Gastrocnemius medialis (tissue), 4 donors: ENCODE measurements around the gene HAPLN2.

Source experiments
- POLR2A ChIP-seq, 2 donors: fragments of 450-650 bp; IDR thresholded peaks; one replicate each; pipeline ENCODE4 v1.6.1; 2017; ENCODE audit warnings: antibody characterized with exemption in 2 of 2, mild to moderate bottlenecking in 2 of 2, moderate library complexity in 2 of 2
- TF ChIP-seq, protein P1 (sequence below), 5 experiments: fragments of 450-650 bp in 3 of 5; fragments of 200-600 bp in 2 of 5; sonication (generic) in 2 of 5; IDR thresholded peaks in 4 of 5; conservative IDR thresholded peaks in 1 of 5; 1 replicate in 4 of 5; 2 replicates in 1 of 5; pipeline ENCODE4 v1.5.1; 2016 to 2019; ENCODE audit warnings: antibody characterized with exemption in 5 of 5, mild to moderate bottlenecking in 3 of 5, moderate library complexity in 3 of 5

DNA sequence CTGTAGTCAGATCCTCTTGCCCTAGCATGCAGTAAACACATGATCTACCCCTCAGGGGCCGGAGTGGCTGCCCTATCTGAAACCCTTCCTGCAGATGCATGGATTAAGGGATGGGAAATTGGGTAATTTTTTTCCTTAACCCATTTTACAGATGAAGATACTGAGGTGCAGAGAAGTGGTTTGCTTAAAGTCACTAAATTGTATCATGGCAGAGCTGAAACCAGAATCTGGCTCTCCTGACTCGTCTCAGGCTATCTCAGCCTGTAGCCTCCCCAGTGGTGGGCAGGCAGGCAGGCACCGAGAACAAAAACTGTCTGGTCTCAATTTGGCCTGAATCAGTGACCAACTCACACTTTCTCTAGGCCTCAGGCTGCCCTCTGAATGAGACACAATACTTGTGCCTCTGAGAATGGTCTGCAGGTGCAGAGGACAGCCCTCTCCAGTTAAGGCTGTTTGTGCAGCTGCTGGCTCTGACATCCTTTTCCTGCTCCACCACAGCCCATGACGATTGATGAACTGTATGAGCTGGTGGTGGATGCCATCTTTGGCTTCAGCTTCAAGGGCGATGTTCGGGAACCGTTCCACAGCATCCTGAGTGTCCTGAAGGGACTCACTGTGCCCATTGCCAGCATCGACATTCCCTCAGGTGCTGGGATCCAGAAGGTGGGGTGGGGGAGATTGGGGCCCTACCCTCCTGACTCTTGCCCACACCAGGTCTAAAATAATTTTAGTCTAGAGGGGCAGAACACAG lies 26.1 kb upstream of the HAPLN2 start:
- TF ChIP-seq, protein P1, sequence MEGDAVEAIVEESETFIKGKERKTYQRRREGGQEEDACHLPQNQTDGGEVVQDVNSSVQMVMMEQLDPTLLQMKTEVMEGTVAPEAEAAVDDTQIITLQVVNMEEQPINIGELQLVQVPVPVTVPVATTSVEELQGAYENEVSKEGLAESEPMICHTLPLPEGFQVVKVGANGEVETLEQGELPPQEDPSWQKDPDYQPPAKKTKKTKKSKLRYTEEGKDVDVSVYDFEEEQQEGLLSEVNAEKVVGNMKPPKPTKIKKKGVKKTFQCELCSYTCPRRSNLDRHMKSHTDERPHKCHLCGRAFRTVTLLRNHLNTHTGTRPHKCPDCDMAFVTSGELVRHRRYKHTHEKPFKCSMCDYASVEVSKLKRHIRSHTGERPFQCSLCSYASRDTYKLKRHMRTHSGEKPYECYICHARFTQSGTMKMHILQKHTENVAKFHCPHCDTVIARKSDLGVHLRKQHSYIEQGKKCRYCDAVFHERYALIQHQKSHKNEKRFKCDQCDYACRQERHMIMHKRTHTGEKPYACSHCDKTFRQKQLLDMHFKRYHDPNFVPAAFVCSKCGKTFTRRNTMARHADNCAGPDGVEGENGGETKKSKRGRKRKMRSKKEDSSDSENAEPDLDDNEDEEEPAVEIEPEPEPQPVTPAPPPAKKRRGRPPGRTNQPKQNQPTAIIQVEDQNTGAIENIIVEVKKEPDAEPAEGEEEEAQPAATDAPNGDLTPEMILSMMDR (IDR thresholded peaks at IDR 0.05 in 4 of 5, conservative IDR thresholded peaks at IDR 0.05 in 1 of 5), result no peak
- TF ChIP-seq POLR2A (IDR thresholded peaks at IDR 0.05), result no peak
